Keratinocyte (primary cell): ENCODE data around the gene SAMD4B. TPM values are rescaled to one million over a fixed set of nuclear protein-coding genes. Genes with fewer than 3 reads are reported as not detected.

Experiments
- DNase-seq: peaks from one replicate; pipeline ENCODE4 v3.0.0-alpha.2; 2011; ENCODE audit warnings: low read depth, missing footprints, low spot score
- FAIRE-seq: peaks from 2 replicates; lab custom pipeline; 2011; peaks lifted over from hg19 to GRCh38; lab: Jason Lieb, UNC
- H2AFZ ChIP-seq: 2 replicates; pipeline ENCODE4 v1.6.0; 2012; ENCODE audit warnings: low read length, control low read depth, inconsistent platforms; ENCODE audit not compliant: control insufficient read depth
- H3K27ac ChIP-seq: 2 replicates; pipeline ENCODE4 v1.5.1; 2011; ENCODE audit warnings: low read length; ENCODE audit not compliant: control insufficient read depth, insufficient read depth
- H3K27me3 ChIP-seq: 3 replicates; pipeline ENCODE4 v1.6.0; 2011; ENCODE audit warnings: low read length; ENCODE audit not compliant: control insufficient read depth, insufficient read depth; ENCODE audit errors: extremely low read depth
- H3K36me3 ChIP-seq, 2 experiments: 2 replicates in 1 of 2; 3 replicates in 1 of 2; pipeline ENCODE4 v1.5.1; 2011; ENCODE audit warnings: low read length in 2 of 2, mild to moderate bottlenecking in 1 of 2; ENCODE audit not compliant: control insufficient read depth in 2 of 2, insufficient read depth in 2 of 2; ENCODE audit errors: extremely low read depth in 1 of 2
- H3K4me1 ChIP-seq: 3 replicates; pipeline ENCODE4 v1.5.1; 2011; ENCODE audit warnings: low read length; ENCODE audit not compliant: control insufficient read depth, insufficient read depth; ENCODE audit errors: extremely low read depth
- H3K4me2 ChIP-seq: 3 replicates; pipeline ENCODE4 v1.6.0; 2011; ENCODE audit warnings: low read depth, low read length; ENCODE audit not compliant: control insufficient read depth, insufficient read depth; ENCODE audit errors: extremely low read depth
- H3K4me3 ChIP-seq, 3 experiments: fragments of 200-600 bp in 1 of 3; sonication (generic) in 1 of 3; 2 replicates in 2 of 3; 3 replicates in 1 of 3; pipeline ENCODE4 v1.5.1; 2011 to 2016; ENCODE audit warnings: low read length in 3 of 3, mild to moderate bottlenecking in 3 of 3, control low read depth in 2 of 3, inconsistent platforms in 1 of 3, low read depth in 1 of 3, mixed read lengths in 1 of 3, mixed run types in 1 of 3, moderate library complexity in 1 of 3; ENCODE audit not compliant: control insufficient read depth in 2 of 3, insufficient read depth in 2 of 3; ENCODE audit errors: extremely low read depth in 1 of 3
- H3K79me2 ChIP-seq: 2 replicates; pipeline ENCODE4 v1.6.0; 2012; ENCODE audit warnings: low read length; ENCODE audit not compliant: control insufficient read depth, insufficient read depth
- H3K9ac ChIP-seq: 3 replicates; pipeline ENCODE4 v1.6.0; 2011; ENCODE audit warnings: low read length; ENCODE audit not compliant: control insufficient read depth, insufficient read depth; ENCODE audit errors: extremely low read depth
- H3K9me1 ChIP-seq: 3 replicates; pipeline ENCODE4 v1.6.0; 2011; ENCODE audit warnings: low read length; ENCODE audit not compliant: control insufficient read depth, insufficient read depth; ENCODE audit errors: extremely low read depth
- H3K9me3 ChIP-seq: 2 replicates; pipeline ENCODE4 v1.5.1; 2012; ENCODE audit warnings: low read depth, low read length; ENCODE audit not compliant: control insufficient read depth
- H4K20me1 ChIP-seq: 3 replicates; pipeline ENCODE4 v1.6.0; 2011; ENCODE audit warnings: low read length; ENCODE audit not compliant: control insufficient read depth, insufficient read depth; ENCODE audit errors: extremely low read depth
- CTCF ChIP-seq, 3 experiments: IDR thresholded peaks in 1 of 3; conservative IDR thresholded peaks in 1 of 3; optimal IDR thresholded peaks in 1 of 3; 2 replicates in 2 of 3; 3 replicates in 1 of 3; pipeline versions ENCODE3 to v1.5.1; 2011; ENCODE audit warnings: low read length in 3 of 3, mild to moderate bottlenecking in 3 of 3, moderate library complexity in 2 of 3, control low read depth in 1 of 3, inconsistent platforms in 1 of 3; ENCODE audit not compliant: insufficient read depth in 2 of 3; ENCODE audit errors: extremely low read depth in 1 of 3
- EZH2 ChIP-seq: IDR thresholded peaks from one replicate; pipeline ENCODE4 v1.6.1; 2012; ENCODE audit warnings: inconsistent platforms, mild to moderate bottlenecking, low read length, moderate library complexity
- dilution Hi-C: fragments of 300-500 bp; cut with MboI; formaldehyde crosslinking; loops from one replicate; pipeline ENCODE4 v1.7.0; 2020; ENCODE audit warnings: low sequenced_read_pairs; ENCODE audit not compliant: extremely low pct_ligation_motif_present
- polyA plus RNA-seq, 5 experiments: library from polyadenylated mRNA; depleted of rRNA in 3 of 5; stranded (reverse) in 3 of 5; stranded (forward) in 1 of 5; unstranded in 1 of 5; fragments of >200 nt; gene quantifications; 1 replicate in 1 of 5; 2 replicates in 3 of 5; 3 replicates in 1 of 5; pipeline versions ENCODE4 v1.2.1 to v1.2.3, GENCODE V29; 2011 to 2012; ENCODE audit warnings: missing spikeins in 2 of 5, low read depth in 1 of 5, low replicate concordance in 1 of 5

Gene SAMD4B
- polyA plus RNA-seq, 1 donor (not counting 4 experiments of a cell fraction or from before 2014, with no cell fraction given), result 20.9 TPM

GRCh38 chr19:39410017-39410830 lies 68.0 kb downstream of the SAMD4B start:
- Histone ChIP-seq H3K79me2 (peaks cover 24% of the 10 kb centered on the region), H3K36me3 (peaks cover 6 to 14% of the 10 kb centered on the region in 2 experiments), H3K4me1 (peaks cover 24% of the 10 kb centered on the region)

GRCh38 chr19:39410831-39411080 lies 68.5 kb downstream of the SAMD4B start:
- no peaks in the 10 kb centered on the region for H3K27me3 ChIP-seq
- H3K4me2 ChIP-seq, result peak overlapping the region; percentile 72
- peaks cover 6 to 14% of the 10 kb centered on the region in 2 experiments for H3K36me3 ChIP-seq
- H3K9me3 ChIP-seq, result no peaks in the 10 kb centered on the region
- peaks cover 24% of the 10 kb centered on the region for H3K79me2 ChIP-seq
- FAIRE-seq, result no peak
- H2AFZ ChIP-seq, result no peak overlapping the region
- TF ChIP-seq CTCF (optimal IDR thresholded peaks at IDR 0.05 in 1 of 3, IDR thresholded peaks at IDR 0.05 in 1 of 3, conservative IDR thresholded peaks at IDR 0.05 in 1 of 3; ENCODE audit: extremely low read depth in 1 of 3, insufficient read depth in 2 of 3, low read length in 3 of 3) (no peak), EZH2 (no peak)
- H4K20me1 ChIP-seq, result peaks cover 4% of the 10 kb centered on the region
- H3K4me1 ChIP-seq, result peaks cover 24% of the 10 kb centered on the region
- peak overlapping the region; percentile 88 for H3K27ac ChIP-seq
- no peak overlapping the region for H3K4me3 ChIP-seq
- DNase-seq, result no peak
- dilution Hi-C loops, result no loop called here
- no peaks in the 10 kb centered on the region for H3K9me1 ChIP-seq
- H3K9ac ChIP-seq, result peak overlapping the region; percentile 93

More at GRCh38 chr19:39410017-39410830, 68.0 kb downstream of the SAMD4B start:
- TF ChIP-seq EZH2 (no peak), CTCF (optimal IDR thresholded peaks at IDR 0.05 in 1 of 3, IDR thresholded peaks at IDR 0.05 in 1 of 3, conservative IDR thresholded peaks at IDR 0.05 in 1 of 3; ENCODE audit: extremely low read depth in 1 of 3, insufficient read depth in 2 of 3, low read length in 3 of 3) (no peak)
- H2AFZ ChIP-seq, result no peak overlapping the region
- peak overlapping the region; percentile 88 for H3K27ac ChIP-seq
- dilution Hi-C loops, result no loop called here
- H3K27me3 ChIP-seq, result no peaks in the 10 kb centered on the region
- H3K4me3 ChIP-seq, result peak overlapping the region; percentile 61 to 85 (median 75)
- no peaks in the 10 kb centered on the region for H3K9me3 ChIP-seq
- no peaks in the 10 kb centered on the region for H3K9me1 ChIP-seq
- DNase-seq (no peak), FAIRE-seq (no peak)
- H4K20me1 ChIP-seq, result peaks cover 4% of the 10 kb centered on the region
- H3K4me2 ChIP-seq, result peak overlapping the region; percentile 72
- peak overlapping the region; percentile 93 for H3K9ac ChIP-seq
